Tibial nerve (tissue), 4 donors: ENCODE results near the gene ANAPC16.
A peak's percentile ranks its signal among the peaks of the same experiment; 100 is the strongest.

Experiments used
- CTCF ChIP-seq, 5 experiments: fragments of 200-600 bp in 3 of 5; fragments of 450-650 bp in 2 of 5; sonication (generic) in 3 of 5; IDR thresholded peaks; one replicate each; pipeline ENCODE4 v1.5.1; 2016 to 2019; ENCODE audit warnings: antibody characterized with exemption in 5 of 5, mild to moderate bottlenecking in 3 of 5, moderate library complexity in 2 of 5
- EP300 ChIP-seq, 2 donors: sonication (generic); formaldehyde crosslinking; IDR thresholded peaks; one replicate each; pipeline ENCODE4 v1.6.1; 2017; ENCODE audit warnings: antibody characterized with exemption in 2 of 2, mild to moderate bottlenecking in 1 of 2
- POLR2A ChIP-seq, 2 donors: fragments of 450-650 bp; IDR thresholded peaks; one replicate each; pipeline ENCODE4 v1.6.1; 2017; ENCODE audit warnings: antibody characterized with exemption in 2 of 2, mild to moderate bottlenecking in 2 of 2, moderate library complexity in 2 of 2

DNA sequence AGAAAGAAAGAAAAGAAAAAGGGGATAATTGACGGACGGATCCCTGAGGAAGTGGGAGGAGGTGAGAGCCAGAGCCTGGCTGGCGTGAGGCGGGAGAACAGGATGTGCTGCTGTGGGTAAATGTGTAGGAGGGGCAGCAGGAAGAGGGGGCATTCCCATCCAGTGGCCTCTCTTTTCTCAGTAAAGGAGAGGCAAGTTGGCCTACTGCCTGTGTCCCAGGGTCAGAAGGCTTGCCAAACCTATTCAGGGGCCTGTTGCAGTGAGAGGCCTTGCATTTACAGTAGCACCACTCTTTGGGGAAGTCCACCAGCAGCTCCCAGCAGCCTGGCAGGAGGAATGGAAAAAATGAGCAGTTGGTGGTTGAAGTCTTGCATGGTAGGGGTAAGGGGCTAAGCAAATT, 26.9 kb downstream of the ANAPC16 start:
- TF ChIP-seq EP300 (IDR thresholded peaks at IDR 0.05) (peak; percentile 61 to 97), CTCF (IDR thresholded peaks at IDR 0.05) (no peak), POLR2A (IDR thresholded peaks at IDR 0.05) (peak in 1 of 2 donors; percentile 32)
